Measurements from ENCODE around the gene TBXAS1.
"Not testable (repeated sequence)": the region's sequence is repeated elsewhere in the genome, so short reads cannot be mapped to it uniquely, and the experiment has no call there.

The TBXAS1 gene

DNA sequence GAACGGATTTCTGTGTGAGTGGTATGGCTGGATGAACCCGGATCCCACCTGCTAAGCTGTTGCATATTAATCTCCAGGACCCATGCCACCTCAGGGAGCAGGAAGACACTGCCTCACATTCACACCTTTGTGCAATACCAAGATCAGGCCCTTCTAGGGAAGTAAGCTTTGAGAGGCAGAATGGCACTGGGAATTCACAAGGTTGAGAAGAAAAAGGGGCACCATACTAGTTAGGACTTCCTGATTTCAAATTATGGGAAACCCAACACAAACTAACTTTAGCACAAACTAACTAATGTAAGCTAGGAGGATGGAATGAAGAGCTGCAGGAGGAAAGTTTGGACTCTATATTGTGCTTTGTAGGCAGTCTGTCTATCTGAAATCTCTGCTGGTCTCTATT is 71.3 kb downstream of the TBXAS1 start:
- H3K4me3 Mint-ChIP-seq, result no peak overlapping the region
- H3K27me3 Mint-ChIP-seq, result no peaks in the 10 kb centered on the region
- no peaks in the 10 kb centered on the region for H3K36me3 Mint-ChIP-seq (ENCODE audit: low read depth)
- no peaks in the 10 kb centered on the region for H3K4me1 Mint-ChIP-seq (ENCODE audit: low read depth)
- H3K27ac Mint-ChIP-seq, result no peak overlapping the region
- DNase-seq, result no peak
- H3K9me3 Mint-ChIP-seq, result peaks cover 13% of the 10 kb centered on the region

DNA sequence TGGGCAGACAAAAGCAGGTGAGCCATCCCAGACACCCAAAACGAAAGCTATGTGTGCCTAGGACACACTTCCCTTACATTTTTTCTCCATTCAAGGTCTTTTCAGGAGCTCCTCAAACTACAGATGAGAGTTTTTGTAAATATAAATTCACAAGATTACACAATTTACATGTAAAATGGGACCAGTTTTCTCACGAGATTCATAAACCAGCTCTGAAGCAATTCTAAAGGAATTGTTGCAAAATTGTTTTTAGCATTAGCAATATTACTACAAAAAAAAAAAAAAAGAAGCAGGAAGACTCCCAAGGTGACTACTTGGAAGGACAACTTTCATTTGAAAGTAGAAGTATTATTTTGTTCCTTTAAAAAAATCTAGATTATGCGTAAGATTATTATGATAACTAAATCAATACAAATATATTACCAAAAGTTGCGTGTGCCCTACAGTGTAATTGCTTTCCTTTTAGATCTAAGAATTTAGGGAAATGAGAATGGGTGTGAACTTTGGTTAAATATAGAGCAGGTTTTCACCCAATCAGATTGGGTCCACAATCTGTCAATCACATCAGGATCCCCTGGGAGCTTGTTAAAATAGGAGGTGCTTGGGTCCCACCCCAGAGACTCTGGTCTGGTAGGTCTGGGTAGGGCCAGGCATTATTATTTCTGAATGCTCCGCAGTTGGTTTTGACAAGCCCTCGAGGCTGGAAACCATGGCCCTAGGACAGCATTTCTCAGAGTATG is 72.2 kb downstream of the TBXAS1 start:
- Mint-ChIP-seq H3K27ac (no peak overlapping the region), H3K4me1 (ENCODE audit: low read depth) (no peaks in the 10 kb centered on the region), H3K36me3 (ENCODE audit: low read depth) (no peaks in the 10 kb centered on the region), H3K9me3 (peaks cover 13% of the 10 kb centered on the region), H3K4me3 (no peak overlapping the region), H3K27me3 (no peaks in the 10 kb centered on the region)
- no peak for DNase-seq

GRCh38 chr7:139901901-139902300 is 72.8 kb downstream of the TBXAS1 start:
- H3K27ac Mint-ChIP-seq, result no peak overlapping the region
- no peak overlapping the region for H3K4me3 Mint-ChIP-seq
- H3K9me3 Mint-ChIP-seq, result peaks cover 13% of the 10 kb centered on the region
- H3K4me1 Mint-ChIP-seq (ENCODE audit: low read depth), result no peaks in the 10 kb centered on the region
- DNase-seq, result no peak
- H3K27me3 Mint-ChIP-seq, result no peaks in the 10 kb centered on the region
- no peaks in the 10 kb centered on the region for H3K36me3 Mint-ChIP-seq (ENCODE audit: low read depth)

DNA sequence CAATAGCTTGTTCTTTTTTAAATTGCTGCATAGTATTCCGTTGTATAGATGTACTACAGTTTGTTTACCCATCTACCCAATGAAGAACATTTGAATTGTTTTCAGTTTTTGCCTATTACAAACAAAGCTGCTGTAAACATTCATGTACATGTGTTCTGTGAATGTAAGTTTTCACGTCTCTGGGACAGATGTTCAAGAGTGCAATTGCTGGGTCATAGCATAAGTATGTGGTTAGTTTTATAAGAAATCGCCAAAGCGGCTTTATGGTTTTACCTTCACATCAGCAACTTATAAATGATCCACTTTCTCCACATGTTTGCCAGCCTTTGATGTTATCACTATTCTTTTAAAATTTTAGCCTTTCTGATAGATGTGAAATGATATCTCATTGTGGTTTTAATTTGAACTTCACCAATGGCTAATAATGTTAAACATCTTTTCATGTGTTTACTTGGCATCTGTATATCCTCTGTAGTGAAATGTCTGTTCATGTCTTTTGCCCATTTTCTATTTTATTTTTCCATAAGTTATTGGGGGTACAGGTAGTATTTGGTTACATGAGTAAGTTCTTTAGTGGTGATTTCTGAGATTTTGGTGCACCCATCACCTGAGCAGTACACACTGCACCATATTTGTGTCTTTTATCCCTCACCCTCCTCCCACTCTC is 73.5 kb downstream of the TBXAS1 start:
- Mint-ChIP-seq H3K4me3 (no peak overlapping the region), H3K27me3 (no peaks in the 10 kb centered on the region), H3K4me1 (ENCODE audit: low read depth) (no peaks in the 10 kb centered on the region)

DNA sequence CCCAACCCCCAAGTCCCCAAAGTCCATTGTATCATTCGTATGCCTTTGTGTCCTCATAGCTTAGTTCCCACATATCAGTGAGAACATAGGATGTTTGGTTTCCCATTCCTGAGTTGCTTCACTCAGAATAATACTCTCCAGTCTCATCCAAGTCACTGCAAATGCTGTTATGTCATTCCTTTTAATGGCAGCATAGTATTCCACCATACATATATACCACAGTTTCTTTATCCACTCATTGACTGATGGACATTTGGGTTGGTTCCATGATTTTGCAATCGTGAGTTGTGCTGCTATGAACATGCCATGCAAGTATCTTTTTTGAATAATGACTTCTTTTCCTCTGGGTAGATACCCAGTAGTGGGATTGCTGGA is 74.0 kb downstream of the TBXAS1 start:
- not testable (repeated sequence) for H3K27me3 Mint-ChIP-seq; H3K4me3 Mint-ChIP-seq; H3K36me3 Mint-ChIP-seq (ENCODE audit: low read depth); H3K4me1 Mint-ChIP-seq (ENCODE audit: low read depth); DNase-seq; H3K27ac Mint-ChIP-seq
- H3K9me3 Mint-ChIP-seq, result peaks cover 13% of the 10 kb centered on the region

More for the DNA sequence above, 73.5 kb downstream of the TBXAS1 start:
- Mint-ChIP-seq H3K9me3 (peaks cover 13% of the 10 kb centered on the region), H3K36me3 (ENCODE audit: low read depth) (no peaks in the 10 kb centered on the region), H3K27ac (no peak overlapping the region)
- no peak for DNase-seq

DNA sequence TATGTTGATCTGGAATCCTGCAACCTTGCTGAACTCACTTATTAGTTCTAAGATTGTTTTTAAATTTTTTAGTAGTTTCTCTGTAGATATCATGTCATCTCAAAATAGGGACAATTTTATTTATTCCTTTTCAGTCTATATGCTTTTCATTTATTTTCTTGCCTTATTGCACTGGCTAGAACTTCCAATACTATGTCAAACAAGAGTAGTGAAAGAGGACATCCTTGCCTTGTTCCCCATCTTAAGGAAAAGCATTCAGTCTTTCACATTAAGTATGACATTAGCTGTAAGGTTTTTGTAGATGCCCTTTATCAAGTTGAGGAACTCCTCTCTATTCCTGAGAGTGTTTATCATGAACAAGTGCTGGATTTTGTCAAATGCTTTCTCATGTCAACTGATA is 77.8 kb downstream of the TBXAS1 start:
- H3K27me3 Mint-ChIP-seq, result no peaks in the 10 kb centered on the region
- no peak overlapping the region for H3K4me3 Mint-ChIP-seq
- no peaks in the 10 kb centered on the region for H3K36me3 Mint-ChIP-seq (ENCODE audit: low read depth)
- peaks cover 3% of the 10 kb centered on the region for H3K4me1 Mint-ChIP-seq (ENCODE audit: low read depth)
- peaks cover 13% of the 10 kb centered on the region for H3K9me3 Mint-ChIP-seq
- DNase-seq, result no peak
- no peak overlapping the region for H3K27ac Mint-ChIP-seq

DNA sequence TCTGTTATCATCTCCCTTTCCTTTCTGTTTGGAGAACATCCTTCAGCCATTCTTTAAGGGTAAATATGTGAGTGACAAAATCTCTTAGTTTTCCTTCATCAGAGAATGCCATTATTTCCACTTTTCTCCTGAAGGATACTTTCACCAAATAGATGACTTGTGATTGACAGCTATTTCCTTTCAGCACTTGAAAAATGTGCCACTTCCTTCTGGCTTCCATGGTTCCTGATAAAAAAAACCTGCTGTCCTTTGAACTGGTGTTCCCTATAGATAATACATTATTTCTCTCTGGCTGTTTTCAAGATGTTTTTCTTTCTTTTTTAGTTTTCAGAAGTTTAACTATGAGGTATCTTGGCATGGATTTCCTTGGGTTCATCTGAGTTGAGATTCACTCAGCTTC is 79.7 kb downstream of the TBXAS1 start:
- no peak overlapping the region for H3K4me3 Mint-ChIP-seq
- H3K36me3 Mint-ChIP-seq (ENCODE audit: low read depth), result no peaks in the 10 kb centered on the region
- peaks cover 3% of the 10 kb centered on the region for H3K4me1 Mint-ChIP-seq (ENCODE audit: low read depth)
- no peak for DNase-seq
- no peaks in the 10 kb centered on the region for H3K27me3 Mint-ChIP-seq
- H3K27ac Mint-ChIP-seq, result no peak overlapping the region
- no peaks in the 10 kb centered on the region for H3K9me3 Mint-ChIP-seq

- DNase-seq, result no peak
- no peak overlapping the region for H3K27ac Mint-ChIP-seq
- H3K4me1 Mint-ChIP-seq (ENCODE audit: low read depth), result peaks cover 5% of the 10 kb centered on the region
- no peaks in the 10 kb centered on the region for H3K36me3 Mint-ChIP-seq (ENCODE audit: low read depth)
- H3K27me3 Mint-ChIP-seq, result no peaks in the 10 kb centered on the region
- H3K4me3 Mint-ChIP-seq, result no peak overlapping the region
- H3K9me3 Mint-ChIP-seq, result no peaks in the 10 kb centered on the region
These were observed 80.5 kb downstream of the TBXAS1 start for GRCh38 chr7:139909379-139910050.

DNA sequence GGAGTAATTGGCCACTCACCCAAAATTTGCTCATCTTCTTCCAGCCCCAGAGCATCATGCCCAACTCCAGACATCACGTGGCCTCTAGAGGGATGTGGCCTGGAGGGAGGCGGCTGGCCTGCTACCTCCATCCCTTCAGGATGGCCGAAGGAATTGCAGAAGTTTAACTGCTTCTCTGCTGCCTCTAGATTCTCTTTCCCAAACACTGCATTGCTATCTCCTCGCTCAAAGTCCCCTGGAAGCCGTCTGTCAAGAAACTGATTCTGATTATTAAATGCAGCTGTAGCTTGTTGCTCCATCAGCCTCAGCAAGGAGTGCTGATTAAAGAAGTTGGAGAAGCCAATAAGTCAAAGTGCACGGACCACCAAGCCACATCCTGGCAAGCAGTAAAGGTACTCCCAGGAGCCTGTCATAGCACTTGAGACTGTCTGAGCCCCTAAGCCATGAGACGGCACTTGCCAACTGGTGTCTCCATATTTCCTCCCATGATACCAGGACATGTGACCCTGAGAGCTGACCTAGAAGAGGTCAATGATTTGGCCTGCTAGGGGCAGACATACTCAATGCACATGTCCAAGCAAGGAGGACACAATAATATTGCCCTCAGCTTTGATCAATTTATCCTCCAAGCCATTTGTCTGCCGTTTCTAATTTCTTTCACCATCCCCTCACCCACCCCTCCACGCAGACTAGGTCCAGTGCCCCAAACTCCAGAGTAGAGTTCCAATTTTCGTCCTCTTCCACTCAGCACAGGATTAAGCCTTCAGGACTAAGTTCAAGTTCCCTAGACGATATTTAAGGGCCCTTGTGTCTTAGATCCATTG is 84.2 kb downstream of the TBXAS1 start:
- H3K27ac Mint-ChIP-seq, result no peak overlapping the region

GRCh38 chr7:139913845-139914135 is 84.7 kb downstream of the TBXAS1 start:
- no peak for DNase-seq
- Mint-ChIP-seq H3K27ac (no peak overlapping the region), H3K36me3 (ENCODE audit: low read depth) (no peaks in the 10 kb centered on the region), H3K9me3 (no peaks in the 10 kb centered on the region), H3K4me3 (no peak overlapping the region), H3K4me1 (ENCODE audit: low read depth) (peaks cover 34% of the 10 kb centered on the region), H3K27me3 (no peaks in the 10 kb centered on the region)

More for the DNA sequence above, 84.2 kb downstream of the TBXAS1 start:
- no peaks in the 10 kb centered on the region for H3K9me3 Mint-ChIP-seq
- H3K27me3 Mint-ChIP-seq, result no peaks in the 10 kb centered on the region
- no peak overlapping the region for H3K4me3 Mint-ChIP-seq
- no peak for DNase-seq
- peaks cover 34% of the 10 kb centered on the region for H3K4me1 Mint-ChIP-seq (ENCODE audit: low read depth)
- no peaks in the 10 kb centered on the region for H3K36me3 Mint-ChIP-seq (ENCODE audit: low read depth)

GRCh38 chr7:139914306-139915267 is 85.5 kb downstream of the TBXAS1 start:
- no peak for DNase-seq
- H3K36me3 Mint-ChIP-seq (ENCODE audit: low read depth), result no peaks in the 10 kb centered on the region

GRCh38 chr7:139915268-139915863 is 86.3 kb downstream of the TBXAS1 start:
- Mint-ChIP-seq H3K27me3 (no peaks in the 10 kb centered on the region), H3K4me1 (ENCODE audit: low read depth) (peaks cover 34% of the 10 kb centered on the region), H3K36me3 (ENCODE audit: low read depth) (no peaks in the 10 kb centered on the region), H3K9me3 (no peaks in the 10 kb centered on the region), H3K4me3 (no peak overlapping the region), H3K27ac (no peak overlapping the region)
- DNase-seq, result no peak

More at GRCh38 chr7:139914306-139915267, 85.5 kb downstream of the TBXAS1 start:
- Mint-ChIP-seq H3K27ac (no peak overlapping the region), H3K4me3 (no peak overlapping the region), H3K9me3 (no peaks in the 10 kb centered on the region), H3K4me1 (ENCODE audit: low read depth) (peaks cover 34% of the 10 kb centered on the region), H3K27me3 (no peaks in the 10 kb centered on the region)

DNA sequence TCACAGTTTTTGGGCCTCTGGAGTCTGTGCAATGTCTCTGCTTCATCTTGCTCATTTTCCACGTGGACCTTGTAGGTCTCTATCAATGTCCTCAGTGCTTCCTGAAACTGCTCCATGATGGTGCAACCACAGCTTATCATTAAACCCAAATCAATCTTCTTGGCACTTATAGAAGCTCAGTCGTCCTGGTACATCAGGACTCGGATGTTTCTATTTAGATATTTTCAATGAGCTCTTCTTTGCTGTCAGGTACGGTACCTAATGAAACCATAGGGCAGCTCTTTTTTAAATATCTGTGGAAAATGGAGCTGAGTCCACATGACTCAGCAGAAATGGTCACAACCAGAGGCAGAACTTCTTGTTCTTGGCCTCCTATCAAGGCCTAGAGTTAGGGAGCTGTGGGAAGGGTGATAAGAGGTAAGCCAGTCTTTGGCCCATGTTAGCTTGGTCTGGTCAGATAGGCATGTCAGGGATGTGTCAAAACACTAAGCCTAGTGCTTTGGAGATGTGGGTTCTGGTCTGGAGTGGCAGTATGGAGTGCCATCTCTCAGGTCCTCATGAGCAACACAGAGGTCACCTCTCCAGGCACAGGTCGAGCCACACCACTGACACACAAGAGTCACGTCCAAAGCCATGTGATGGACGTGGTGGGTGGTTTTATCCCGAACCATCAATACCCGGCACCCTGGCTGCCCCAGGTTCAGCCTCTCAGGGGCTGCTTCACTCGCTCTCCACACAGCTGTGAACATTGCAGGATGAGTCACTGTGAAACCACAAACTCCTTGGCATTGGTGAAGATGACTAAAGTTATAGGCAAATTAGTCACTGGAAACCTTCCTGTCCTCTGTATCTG is 87.0 kb downstream of the TBXAS1 start:
- DNase-seq, result peak; percentile 75
- Mint-ChIP-seq H3K4me3 (peak overlapping the region; percentile 37), H3K36me3 (ENCODE audit: low read depth) (no peaks in the 10 kb centered on the region), H3K9me3 (no peaks in the 10 kb centered on the region), H3K27me3 (no peaks in the 10 kb centered on the region), H3K4me1 (ENCODE audit: low read depth) (peaks cover 34% of the 10 kb centered on the region), H3K27ac (peak overlapping the region; percentile 87)
